GM19099 (cell line): Measurements from ENCODE around the gene HMSD.
A peak's percentile ranks its signal among the peaks of the same experiment; 100 is the strongest.

Experiments
- POLR2A ChIP-seq: IDR thresholded peaks from 3 replicates; pipeline ENCODE4 v1.6.1; 2011; ENCODE audit warnings: low read depth; ENCODE audit not compliant: insufficient read length; ENCODE audit errors: extremely low read depth

HMSD gene, protein sequence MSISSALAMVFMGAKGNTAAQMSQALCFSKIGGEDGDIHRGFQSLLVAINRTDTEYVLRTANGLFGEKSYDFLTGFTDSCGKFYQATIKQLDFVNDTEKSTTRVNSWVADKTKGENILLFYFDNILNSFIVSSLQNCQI

GRCh38 chr18:63949068-63949737 is at the start of gene HMSD:
Gene HMSD (plus strand): TSS chr18:63949301. CDS start chr18:63953456, 4,155 bp downstream.
- peak; percentile 85 for TF ChIP-seq POLR2A

- no peak for TF ChIP-seq POLR2A
These were observed 45.1 kb upstream of the HMSD start for GRCh38 chr18:63903851-63904570.

DNA sequence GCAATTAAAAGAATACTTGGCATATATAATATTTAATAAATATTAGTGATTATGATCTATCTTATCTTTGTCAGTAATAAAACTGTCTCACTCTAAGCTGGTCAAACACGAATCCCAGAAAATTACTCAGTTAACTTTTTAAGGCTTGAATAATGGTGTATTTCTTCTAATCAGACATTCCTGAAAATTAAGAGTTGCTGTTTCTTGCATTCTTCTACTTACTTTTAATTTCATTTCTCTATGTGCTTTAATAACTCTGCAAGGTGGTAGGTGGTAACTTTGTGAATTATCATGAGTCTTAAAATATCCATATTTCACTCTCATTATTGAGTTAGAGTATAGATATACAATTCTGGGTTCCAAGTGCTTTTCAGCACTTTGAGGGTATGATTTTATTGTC is 44.4 kb upstream of the HMSD start:
- no peak for TF ChIP-seq POLR2A

GRCh38 chr18:63905361-63905760 is 43.7 kb upstream of the HMSD start:
- no peak for TF ChIP-seq POLR2A

GRCh38 chr18:63906056-63906455 is 43.0 kb upstream of the HMSD start:
- no peak for TF ChIP-seq POLR2A

DNA sequence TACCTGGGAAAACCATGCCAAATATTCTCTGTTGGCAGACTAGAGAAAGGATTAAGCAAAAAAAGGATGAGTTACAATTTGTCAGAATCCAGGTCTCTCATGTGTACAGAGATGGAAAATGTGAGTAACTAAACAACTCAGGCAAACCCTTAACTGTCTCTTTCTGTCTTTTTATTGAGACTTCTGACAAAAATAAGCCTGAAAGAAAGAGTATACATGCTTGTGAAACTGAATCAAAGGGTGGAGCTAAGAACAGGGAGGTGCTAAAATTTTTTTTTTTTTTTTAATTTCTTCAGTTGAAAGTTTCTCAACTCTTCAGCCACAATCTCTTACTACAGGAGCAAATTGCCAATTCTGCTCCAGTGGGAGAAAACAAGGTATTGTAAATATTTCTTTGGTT is 41.4 kb upstream of the HMSD start, which contains the start of gene SERPINB10:
TSS of gene SERPINB10 (plus strand) at position 295 of the 400 bp plus-strand sequence. CDS start 7,553 bp downstream, outside the sequence.
- TF ChIP-seq POLR2A: no peak

GRCh38 chr18:63908858-63909257 is 40.2 kb upstream of the HMSD start:
- no peak for TF ChIP-seq POLR2A

GRCh38 chr18:63909870-63910269 is 39.2 kb upstream of the HMSD start:
- no peak for TF ChIP-seq POLR2A

GRCh38 chr18:63917817-63918216 is 31.3 kb upstream of the HMSD start:
- no peak for TF ChIP-seq POLR2A

DNA sequence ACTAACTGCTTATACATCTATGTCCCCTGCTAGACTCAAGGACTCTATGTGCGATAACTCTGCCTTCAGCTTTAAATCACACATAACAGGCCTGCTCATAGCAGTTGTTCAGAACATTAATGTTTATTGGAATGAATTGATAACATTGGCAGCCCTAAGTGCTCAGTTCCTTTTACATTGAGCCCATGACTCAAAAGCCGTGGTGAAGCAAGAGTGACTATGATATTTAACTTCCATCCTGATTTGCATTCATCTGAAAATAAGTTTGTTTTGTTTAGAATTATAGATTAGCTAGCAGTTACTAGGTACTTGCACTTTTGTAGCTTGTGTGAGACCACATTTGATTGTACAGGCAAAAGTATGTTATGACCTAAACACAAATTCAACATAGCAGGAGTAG is 27.1 kb upstream of the HMSD start:
- TF ChIP-seq POLR2A: no peak

DNA sequence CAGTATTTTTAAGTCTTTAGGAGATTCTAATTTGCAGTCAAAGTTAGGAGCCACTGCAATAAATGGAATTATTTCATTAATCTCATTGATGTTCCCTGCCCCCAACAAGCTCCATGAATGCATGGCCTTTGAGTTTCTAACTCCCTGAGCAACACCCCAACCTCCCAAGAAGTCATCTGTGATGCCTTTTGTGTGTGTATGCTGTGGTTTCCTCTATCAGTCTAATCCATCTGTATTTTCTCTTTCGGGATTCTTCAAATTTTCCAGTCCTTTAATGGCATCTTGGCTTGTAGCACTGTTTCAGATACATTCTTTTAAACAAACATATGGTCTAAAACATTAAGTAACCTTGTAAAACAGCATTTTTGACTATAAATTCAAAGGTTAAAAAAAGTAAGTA is 24.6 kb upstream of the HMSD start:
- no peak for TF ChIP-seq POLR2A

DNA sequence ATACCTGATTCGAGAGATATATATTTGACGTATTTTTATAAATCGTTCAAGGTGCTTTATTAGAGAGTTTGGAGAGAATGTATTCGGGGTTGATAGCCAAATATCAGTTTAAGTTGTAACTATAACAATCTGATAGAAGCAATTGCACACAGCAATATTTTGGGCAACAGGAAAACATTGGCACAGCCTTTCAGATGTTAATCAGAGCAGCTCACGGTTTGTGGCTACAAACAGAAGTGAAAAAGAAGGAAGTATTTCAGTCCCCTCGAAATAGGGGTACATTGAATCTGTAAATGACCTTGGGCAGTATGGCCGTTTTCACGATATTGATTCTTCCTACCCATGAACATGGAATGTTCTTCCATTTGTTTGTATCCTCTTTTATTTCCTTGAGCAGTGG is 20.8 kb upstream of the HMSD start:
- no peak for TF ChIP-seq POLR2A

GRCh38 chr18:63930773-63931354 is 18.2 kb upstream of the HMSD start:
- TF ChIP-seq POLR2A: no peak

GRCh38 chr18:63936156-63936931 is 12.8 kb upstream of the HMSD start:
- peak; percentile 61 for TF ChIP-seq POLR2A

DNA sequence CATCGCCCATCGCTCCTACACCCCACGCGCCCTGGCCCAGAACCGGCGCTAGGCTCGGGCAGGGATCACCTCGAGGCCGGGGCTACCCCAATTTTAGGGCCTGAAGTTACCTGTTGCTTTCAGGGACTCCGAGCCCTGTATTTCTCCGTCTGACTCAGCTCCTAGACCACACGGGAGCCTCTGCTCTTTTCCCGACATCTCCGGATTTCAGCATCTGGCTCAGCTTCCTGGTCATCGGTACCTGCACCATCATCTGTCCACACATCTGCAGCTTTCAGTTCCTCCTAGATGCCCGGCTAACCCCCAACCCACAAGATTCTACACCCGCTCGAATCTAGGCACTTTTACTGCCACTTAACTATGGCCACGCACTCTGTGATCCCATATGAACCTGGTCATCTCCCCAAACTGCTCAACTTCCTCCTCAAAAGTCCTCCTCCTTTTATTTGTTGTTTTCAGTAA is 12.1 kb upstream of the HMSD start:
- peak; percentile 5 for TF ChIP-seq POLR2A
